GM18907 (cell line): Measurements from ENCODE around the gene FAR2.
"Not testable (repeated sequence)": the region's sequence is repeated elsewhere in the genome, so short reads cannot be mapped to it uniquely, and the experiment has no call there.

Experiments used
- ATAC-seq: cut with Tn5 transposase; IDR thresholded peaks from one replicate; pipeline ENCODE4 v1.9.1; 2021; ENCODE audit warnings: mild to moderate bottlenecking, moderate library complexity; ENCODE audit not compliant: unreplicated experiment

Gene FAR2

GRCh38 chr12:29273178-29273843, 124.2 kb downstream of the FAR2 start:
- ATAC-seq: no peak

GRCh38 chr12:29275834-29276233, 126.8 kb downstream of the FAR2 start:
- ATAC-seq: no peak

- no peak for ATAC-seq
Observed at GRCh38 chr12:29277231-29277630, 128.2 kb downstream of the FAR2 start.

GRCh38 chr12:29278673-29279420, 129.8 kb downstream of the FAR2 start:
- no peak for ATAC-seq

GRCh38 chr12:29281371-29282005, 132.4 kb downstream of the FAR2 start:
- ATAC-seq: no peak

- ATAC-seq: no peak
Observed at GRCh38 chr12:29282031-29282816, 133.1 kb downstream of the FAR2 start.

GRCh38 chr12:29283969-29284700, 135.1 kb downstream of the FAR2 start:
- no peak for ATAC-seq

GRCh38 chr12:29286081-29286790, 137.2 kb downstream of the FAR2 start:
- ATAC-seq: no peak

- no peak for ATAC-seq
Observed at GRCh38 chr12:29287622-29288021, 138.5 kb downstream of the FAR2 start.

GRCh38 chr12:29288031-29288430, 139.0 kb downstream of the FAR2 start:
- ATAC-seq: no peak

GRCh38 chr12:29290475-29290874, 141.4 kb downstream of the FAR2 start:
- not testable (repeated sequence) for ATAC-seq

- ATAC-seq: no peak
Observed at GRCh38 chr12:29291226-29291625, 142.1 kb downstream of the FAR2 start.

GRCh38 chr12:29299633-29300032, 150.6 kb downstream of the FAR2 start:
- no peak for ATAC-seq

- ATAC-seq: no peak
Observed at GRCh38 chr12:29301114-29301513, 152.0 kb downstream of the FAR2 start.

- ATAC-seq: no peak
Observed at GRCh38 chr12:29304388-29304787, 155.3 kb downstream of the FAR2 start.

GRCh38 chr12:29306266-29306665, 157.2 kb downstream of the FAR2 start:
- ATAC-seq: no peak

- no peak for ATAC-seq
Observed at GRCh38 chr12:29306682-29307081, 157.6 kb downstream of the FAR2 start.

GRCh38 chr12:29309320-29309902, 160.3 kb downstream of the FAR2 start:
- no peak for ATAC-seq

GRCh38 chr12:29310899-29311298, 161.8 kb downstream of the FAR2 start:
- ATAC-seq: no peak

- ATAC-seq: no peak
Observed at GRCh38 chr12:29314416-29314815, 165.3 kb downstream of the FAR2 start.
